Breast epithelium (tissue), 4 donors: ENCODE results near the gene RARA. TPM values are rescaled to one million over a fixed set of nuclear protein-coding genes. Genes with fewer than 3 reads are reported as not detected.

Experiments used
- DNase-seq, 2 donors: peaks; one replicate each; pipeline ENCODE4 v3.0.0-alpha.2; 2019; ENCODE audit warnings: low spot score in 2 of 2
- H3K27ac ChIP-seq, 2 donors: fragments of 200-600 bp; sonication (generic) in 1 of 2; one replicate each; pipeline ENCODE4 v1.5.1; 2016 to 2019; ENCODE audit warnings: mild to moderate bottlenecking in 1 of 2
- H3K27me3 ChIP-seq, 2 donors: fragments of 200-600 bp; sonication (generic) in 1 of 2; one replicate each; pipeline versions ENCODE4 v1.5.1 to v1.6.0; 2017 to 2019; ENCODE audit warnings: control low read depth in 1 of 2, mild to moderate bottlenecking in 1 of 2
- H3K36me3 ChIP-seq: fragments of 200-600 bp; one replicate; pipeline ENCODE4 v1.5.1; 2019
- H3K4me1 ChIP-seq, 2 donors: fragments of 200-600 bp; sonication (generic); one replicate each; pipeline ENCODE4 v1.5.1; 2016 to 2019; ENCODE audit warnings: control low read depth in 1 of 2
- H3K4me3 ChIP-seq, 3 donors: fragments of 200-600 bp; sonication (generic); 1 replicate in 2 of 3; 2 replicates in 1 of 3; pipeline ENCODE4 v1.5.1; 2016 to 2019; ENCODE audit warnings: mild to moderate bottlenecking in 3 of 3, moderate library complexity in 2 of 3
- H3K9me3 ChIP-seq, 2 donors: fragments of 200-600 bp; sonication (generic) in 1 of 2; one replicate each; pipeline ENCODE4 v1.5.1; 2016 to 2019; ENCODE audit warnings: control low read depth in 1 of 2
- CTCF ChIP-seq, 3 donors: fragments of 450-650 bp; IDR thresholded peaks; one replicate each; pipeline ENCODE4 v1.5.1; 2016 to 2017; ENCODE audit warnings: antibody characterized with exemption in 3 of 3, mild to moderate bottlenecking in 3 of 3, moderate library complexity in 3 of 3
- POLR2A ChIP-seq: fragments of 450-650 bp; IDR thresholded peaks from one replicate; pipeline ENCODE4 v1.6.1; 2016; ENCODE audit warnings: antibody characterized with exemption, mild to moderate bottlenecking, moderate library complexity
- POLR2AphosphoS5 ChIP-seq, 3 donors: sonication (generic); formaldehyde crosslinking; IDR thresholded peaks; one replicate each; pipeline ENCODE4 v1.6.1; 2017; ENCODE audit warnings: antibody characterized with exemption in 3 of 3
- intact Hi-C: fragments of 100-400 bp; cut with DNase I; formaldehyde crosslinking; loops from one replicate; pipeline ENCODE4 v1.15.1; 2023; ENCODE audit warnings: low total_unique reads
- total RNA-seq, 3 donors: library from RNA; depleted of rRNA; stranded (reverse); fragments of >200 nt; gene quantifications; one replicate each; pipeline ENCODE4 v1.1.0, GENCODE V29; 2016

RARA gene
- total RNA-seq: 10 to 100 TPM; 14.2 to 31.2 (median 25.2) TPM

GRCh38 chr17:40309031-40309948 is at the start of gene RARA:
Gene RARA, plus strand, starts transcription at chr17:40309180. Its CDS starts 22,039 bp downstream, at chr17:40331219.
- Histone ChIP-seq H3K4me1 (peaks cover 39 to 74% of the 10 kb centered on the region in 2 donors), H3K9me3 (no peaks in the 10 kb centered on the region), H3K4me3 (peak within 1 kb of the TSS; percentile 37 to 66 (median 54)), H3K27me3 (no peaks in the 10 kb centered on the region), H3K36me3 (no peaks in the 10 kb centered on the region), H3K27ac (peak within 1 kb of the TSS; percentile 94 to 97)
- TF ChIP-seq POLR2A (no peak), CTCF (IDR thresholded peaks at IDR 0.05) (no peak)
- intact Hi-C loops: no loop called here
- no peak for DNase-seq

DNA sequence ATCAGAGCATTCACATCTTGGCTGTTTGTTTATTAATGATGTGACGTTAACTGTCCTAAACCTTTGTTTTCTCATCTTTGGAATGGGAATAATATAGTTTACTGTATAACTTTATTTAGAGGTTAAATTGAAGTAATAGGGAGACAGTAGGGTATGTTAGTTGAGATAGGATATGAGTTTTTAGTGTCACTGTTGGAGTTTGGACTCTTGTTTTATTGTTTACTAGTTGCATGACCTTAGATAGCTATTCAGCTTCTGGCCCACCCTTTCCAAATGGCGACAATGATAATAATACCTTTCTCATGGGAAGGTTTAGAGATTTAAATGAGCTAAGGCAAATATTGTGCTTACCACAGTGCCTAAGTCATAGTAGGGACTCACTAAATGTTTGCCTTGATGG is 49.5 kb upstream of the RARA start:
- Histone ChIP-seq H3K36me3 (peaks cover under 1% of the 10 kb centered on the region), H3K27ac (no peak overlapping the region), H3K4me1 (no peaks in the 10 kb centered on the region), H3K4me3 (no peak overlapping the region), H3K27me3 (no peaks in the 10 kb centered on the region), H3K9me3 (no peaks in the 10 kb centered on the region)
- intact Hi-C loops: no loop called here
- DNase-seq: no peak
- TF ChIP-seq POLR2AphosphoS5 (IDR thresholded peaks at IDR 0.05) (no peak), POLR2A (no peak), CTCF (IDR thresholded peaks at IDR 0.05) (no peak)

DNA sequence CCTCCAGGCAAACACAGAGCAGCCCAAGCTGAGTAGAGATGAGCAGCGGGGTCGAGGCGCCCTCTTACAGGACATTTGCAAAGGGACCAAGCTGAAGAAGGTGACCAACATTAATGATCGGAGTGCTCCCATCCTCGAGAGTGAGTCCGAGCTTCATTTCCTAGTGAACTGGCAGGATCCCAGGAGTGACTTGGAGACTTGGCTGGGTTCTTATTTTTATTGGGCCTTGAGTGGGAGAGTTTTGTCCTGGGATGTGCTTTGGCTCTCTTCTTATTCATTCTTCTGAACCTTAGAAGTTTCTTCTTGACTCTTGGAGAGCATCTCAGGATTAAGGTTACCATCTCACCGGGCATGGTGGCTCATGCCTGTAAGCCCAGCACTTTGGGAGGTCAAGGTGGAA is 48.5 kb upstream of the RARA start:
- H3K36me3 ChIP-seq: peaks cover 7% of the 10 kb centered on the region
- TF ChIP-seq POLR2AphosphoS5 (IDR thresholded peaks at IDR 0.05): no peak
- TF ChIP-seq POLR2A: no peak
- TF ChIP-seq CTCF (IDR thresholded peaks at IDR 0.05): no peak
- H3K4me3 ChIP-seq: no peak overlapping the region
- no peaks in the 10 kb centered on the region for H3K4me1 ChIP-seq
- intact Hi-C loops: no loop called here
- H3K27ac ChIP-seq: no peak overlapping the region
- DNase-seq: no peak
- no peaks in the 10 kb centered on the region for H3K27me3 ChIP-seq
- H3K9me3 ChIP-seq: no peaks in the 10 kb centered on the region

- Histone ChIP-seq H3K27me3 (no peaks in the 10 kb centered on the region), H3K4me1 (no peaks in the 10 kb centered on the region), H3K4me3 (no peak overlapping the region), H3K36me3 (peaks cover 7% of the 10 kb centered on the region), H3K27ac (no peak overlapping the region), H3K9me3 (no peaks in the 10 kb centered on the region)
- intact Hi-C loops: no loop called here
- no peak for DNase-seq
- no peak for TF ChIP-seq POLR2AphosphoS5 (IDR thresholded peaks at IDR 0.05)
- no peak for TF ChIP-seq POLR2A
- TF ChIP-seq CTCF (IDR thresholded peaks at IDR 0.05): no peak
Observed at GRCh38 chr17:40264458-40265185, 44.4 kb upstream of the RARA start.

DNA sequence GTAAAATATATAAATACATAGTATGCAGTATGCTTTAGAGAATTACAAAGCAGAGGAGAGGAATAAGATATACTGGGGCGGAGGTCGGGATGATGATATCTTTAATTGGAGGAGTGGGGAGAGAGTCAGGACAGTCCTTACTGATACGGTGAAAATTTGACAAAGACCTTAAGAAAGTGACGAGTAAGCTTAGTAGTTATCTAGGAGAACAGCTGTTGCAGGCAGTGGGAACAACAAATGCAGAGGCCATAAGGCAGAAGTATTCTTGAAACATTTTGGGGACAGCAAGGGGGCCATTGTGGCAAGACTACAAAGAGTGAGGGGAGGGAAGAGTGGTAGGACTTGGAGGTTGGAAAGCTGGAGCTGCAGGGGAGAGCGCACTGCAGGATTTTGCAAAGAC is 43.6 kb upstream of the RARA start:
- Histone ChIP-seq H3K4me3 (no peak overlapping the region), H3K27me3 (no peaks in the 10 kb centered on the region), H3K27ac (no peak overlapping the region), H3K4me1 (no peaks in the 10 kb centered on the region), H3K9me3 (no peaks in the 10 kb centered on the region), H3K36me3 (peaks cover 7% of the 10 kb centered on the region)
- intact Hi-C loops: no loop called here
- no peak for DNase-seq
- no peak for TF ChIP-seq POLR2AphosphoS5 (IDR thresholded peaks at IDR 0.05)
- TF ChIP-seq CTCF (IDR thresholded peaks at IDR 0.05): no peak
- no peak for TF ChIP-seq POLR2A
